SK-N-SH treated with all-trans-retinoic acid at 6 μM for 48 hours (cell line): Measurements from ENCODE around the gene SLC10A3.

Experiments
- ATAC-seq: fragments of 200-7000 bp; cut with Tn5 transposase; 3 replicates; pipeline ENCODE4 v1.9.1; 2020; ENCODE audit warnings: mild to moderate bottlenecking, moderate library complexity
- ARNTL ChIP-seq: fragments of 450-650 bp; formaldehyde crosslinking; IDR thresholded peaks from 2 replicates; pipeline ENCODE4 v1.5.0; 2020; ENCODE audit warnings: low read depth, mild to moderate bottlenecking, moderate library complexity, borderline replicate concordance
- BACH2 ChIP-seq: fragments of 250-450 bp; sonication (Bioruptor Pico); IDR thresholded peaks from 2 replicates; pipeline ENCODE4 v1.9.0; 2021; ENCODE audit warnings: mild to moderate bottlenecking, borderline replicate concordance
- CSDC2 ChIP-seq: fragments of 250-450 bp; sonication (Bioruptor Pico); IDR thresholded peaks from 2 replicates; pipeline ENCODE4 v1.5.0; 2020; ENCODE audit warnings: mild to moderate bottlenecking, moderate library complexity
- CSRNP3 ChIP-seq: fragments of 250-450 bp; sonication (Bioruptor Pico); IDR thresholded peaks from 2 replicates; pipeline ENCODE4 v1.5.1; 2021; ENCODE audit warnings: mild to moderate bottlenecking, moderate library complexity
- GLIS3 ChIP-seq: fragments of 250-450 bp; sonication (Bioruptor Pico); IDR thresholded peaks from 2 replicates; pipeline ENCODE4 v1.5.0; 2020; ENCODE audit warnings: mild to moderate bottlenecking, moderate library complexity
- ISL1 ChIP-seq: fragments of 250-450 bp; sonication (Bioruptor Pico); IDR thresholded peaks from 2 replicates; pipeline ENCODE4 v2.1.2; 2022; ENCODE audit warnings: mild to moderate bottlenecking, moderate library complexity
- OSR1 ChIP-seq: fragments of 250-450 bp; sonication (Bioruptor Pico); IDR thresholded peaks from 2 replicates; pipeline ENCODE4 v1.8.0; 2022; ENCODE audit warnings: moderate library complexity, mild to moderate bottlenecking, inconsistent platforms
- PATZ1 ChIP-seq: fragments of 250-450 bp; sonication (Bioruptor Pico); IDR thresholded peaks from 2 replicates; pipeline ENCODE4 v1.8.0; 2020; ENCODE audit warnings: mild to moderate bottlenecking, moderate library complexity, borderline replicate concordance
- POU6F1 ChIP-seq: fragments of 250-450 bp; sonication (Bioruptor Pico); IDR thresholded peaks from 2 replicates; pipeline ENCODE4 v1.8.0; 2021; ENCODE audit warnings: low read depth, mild to moderate bottlenecking, moderate library complexity, borderline replicate concordance
- PPARA ChIP-seq: fragments of 250-450 bp; sonication (Bioruptor Pico); IDR thresholded peaks from 2 replicates; pipeline ENCODE4 v1.5.0; 2020; ENCODE audit warnings: mild to moderate bottlenecking, borderline replicate concordance
- RARB ChIP-seq: fragments of 250-450 bp; sonication (Bioruptor Pico); IDR thresholded peaks from 2 replicates; pipeline ENCODE4 v1.8.0; 2021; ENCODE audit warnings: mild to moderate bottlenecking, moderate library complexity
- SNAI2 ChIP-seq: fragments of 250-450 bp; sonication (Bioruptor Pico); IDR thresholded peaks from 2 replicates; pipeline ENCODE4 v1.5.0; 2020; ENCODE audit warnings: mild to moderate bottlenecking, moderate library complexity
- TCF4 ChIP-seq: fragments of 250-450 bp; sonication (Bioruptor Pico); IDR thresholded peaks from 2 replicates; pipeline ENCODE4 v1.8.0; 2021; ENCODE audit warnings: mild to moderate bottlenecking, moderate library complexity, borderline replicate concordance
- TOX ChIP-seq: fragments of 250-450 bp; sonication (Bioruptor Pico); IDR thresholded peaks from 2 replicates; pipeline ENCODE4 v1.8.0; 2021; ENCODE audit warnings: mild to moderate bottlenecking, moderate library complexity, borderline replicate concordance
- TSHZ2 ChIP-seq: fragments of 250-450 bp; sonication (Bioruptor Pico); IDR thresholded peaks from 2 replicates; pipeline ENCODE4 v1.5.0; 2020; ENCODE audit warnings: mild to moderate bottlenecking, moderate library complexity
- ZC3H10 ChIP-seq: fragments of 250-450 bp; sonication (Bioruptor Pico); IDR thresholded peaks from 2 replicates; pipeline ENCODE4 v1.5.1; 2021; ENCODE audit warnings: mild to moderate bottlenecking, moderate library complexity
- ZFP3 ChIP-seq: fragments of 250-450 bp; sonication (Bioruptor Pico); IDR thresholded peaks from 2 replicates; pipeline ENCODE4 v1.5.0; 2020; ENCODE audit warnings: mild to moderate bottlenecking, moderate library complexity
- ZNF565 ChIP-seq: fragments of 450-650 bp; formaldehyde crosslinking; conservative IDR thresholded peaks from 2 replicates; pipeline ENCODE4 v1.5.0; 2020; ENCODE audit warnings: low read depth, mild to moderate bottlenecking, moderate library complexity
- ZNF70 ChIP-seq: fragments of 450-650 bp; formaldehyde crosslinking; IDR thresholded peaks from 2 replicates; pipeline ENCODE4 v1.5.0; 2020; ENCODE audit warnings: mild to moderate bottlenecking, moderate library complexity
- ZNF8 ChIP-seq: fragments of 450-650 bp; formaldehyde crosslinking; IDR thresholded peaks from 2 replicates; pipeline ENCODE4 v1.5.0; 2020; ENCODE audit warnings: mild to moderate bottlenecking, moderate library complexity

SLC10A3 gene

GRCh38 chrX:154484255-154485149 lies 5.9 kb downstream of the SLC10A3 start:
- TF ChIP-seq ISL1 (CRISPR knock-in tag) (no peak), TSHZ2 (CRISPR knock-in tag) (no peak), TCF4 (CRISPR knock-in tag) (no peak), OSR1 (CRISPR knock-in tag) (no peak), POU6F1 (CRISPR knock-in tag) (no peak), ZC3H10 (CRISPR knock-in tag) (no peak), ZNF70 (CRISPR knock-in tag) (no peak), TOX (no peak)

GRCh38 chrX:154483325-154483724 lies 7.1 kb downstream of the SLC10A3 start:
- TF ChIP-seq TCF4 (CRISPR knock-in tag) (no peak), SNAI2 (no peak)
- ATAC-seq: no peak

More at GRCh38 chrX:154484255-154485149, 5.9 kb downstream of the SLC10A3 start:
- no peak for ATAC-seq

- no peak for ATAC-seq
- TF ChIP-seq PPARA (CRISPR knock-in tag) (no peak), RARB (CRISPR knock-in tag) (no peak), GLIS3 (CRISPR knock-in tag) (no peak), TCF4 (CRISPR knock-in tag) (no peak), ZNF8 (CRISPR knock-in tag) (no peak), PATZ1 (CRISPR knock-in tag) (no peak), CSDC2 (CRISPR knock-in tag) (no peak), ZC3H10 (CRISPR knock-in tag) (no peak), CSRNP3 (CRISPR knock-in tag) (no peak), TOX (no peak), ZNF70 (CRISPR knock-in tag) (no peak), BACH2 (CRISPR knock-in tag) (no peak), ZNF565 (CRISPR knock-in tag) (no peak), ZFP3 (no peak), ARNTL (CRISPR knock-in tag) (no peak), POU6F1 (CRISPR knock-in tag) (no peak)
Observed at GRCh38 chrX:154482786-154483185, 7.6 kb downstream of the SLC10A3 start.
